Stimulated activated CD4-positive, alpha-beta T cell treated with anti-CD3 and anti-CD28 coated beads, Interleukin-12 subunit alpha, Interleukin-12 subunit beta, amount 100 ng/mL, for 48 hours (primary cell): Measurements from ENCODE around the gene LXN.
"Not testable (repeated sequence)": the region's sequence is repeated elsewhere in the genome, so short reads cannot be mapped to it uniquely, and the experiment has no call there.

Source experiments
- DNase-seq, 3 donors: peaks; one replicate each; pipeline ENCODE4 v3.0.0-alpha.2; 2020; ENCODE audit warnings: low read depth in 2 of 3, low spot score in 1 of 3

LXN gene, protein sequence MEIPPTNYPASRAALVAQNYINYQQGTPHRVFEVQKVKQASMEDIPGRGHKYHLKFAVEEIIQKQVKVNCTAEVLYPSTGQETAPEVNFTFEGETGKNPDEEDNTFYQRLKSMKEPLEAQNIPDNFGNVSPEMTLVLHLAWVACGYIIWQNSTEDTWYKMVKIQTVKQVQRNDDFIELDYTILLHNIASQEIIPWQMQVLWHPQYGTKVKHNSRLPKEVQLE

DNA sequence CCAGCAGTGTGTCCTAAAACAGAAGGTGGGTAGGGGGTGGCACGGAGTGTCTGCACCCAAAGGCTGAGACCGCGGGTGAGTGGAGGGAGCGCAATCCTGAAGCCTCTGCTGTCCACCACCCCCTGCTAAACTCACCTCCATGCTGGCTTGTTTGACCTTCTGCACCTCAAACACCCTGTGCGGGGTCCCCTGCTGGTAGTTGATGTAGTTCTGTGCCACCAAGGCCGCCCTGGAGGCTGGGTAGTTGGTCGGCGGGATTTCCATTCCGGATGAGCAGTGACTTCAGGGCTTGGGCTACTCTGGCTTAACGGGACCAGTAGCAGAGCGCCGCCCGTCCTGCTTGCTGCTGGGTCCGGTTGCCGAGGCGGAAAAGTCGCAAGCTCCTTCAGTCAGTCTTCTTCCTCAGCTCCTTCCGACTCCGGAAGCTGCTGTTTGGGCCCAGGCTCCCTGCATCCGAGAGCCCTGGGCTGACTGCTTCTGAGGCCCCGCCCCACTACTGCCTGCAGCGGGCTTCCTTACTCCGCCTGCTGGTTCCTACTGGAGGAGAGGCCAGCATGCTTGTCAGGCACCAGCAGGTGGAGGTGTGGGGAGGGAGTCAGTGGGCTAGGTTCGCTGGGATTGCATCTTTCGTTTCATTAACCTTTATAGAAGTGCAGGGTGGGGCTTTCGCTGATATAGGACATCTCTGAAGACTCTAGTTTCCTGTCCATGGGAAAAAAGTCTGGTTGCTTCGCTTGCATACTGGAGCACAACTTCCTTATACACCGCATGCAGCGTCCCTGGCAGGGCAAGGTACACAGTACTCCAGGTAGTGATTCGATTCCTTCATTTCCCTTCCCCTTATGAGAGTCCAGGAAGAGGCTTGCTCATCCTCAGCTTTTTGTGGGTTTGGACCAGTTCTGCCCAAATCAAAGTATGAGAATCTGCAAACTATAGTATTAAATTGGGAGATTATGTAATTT, at the start of gene LXN:
LXN (minus strand) TSS at position 434 of the 962 bp plus-strand sequence; CDS start at position 264, 170 bp downstream.
- peak; percentile 60 to 78 (median 67) for DNase-seq

DNA sequence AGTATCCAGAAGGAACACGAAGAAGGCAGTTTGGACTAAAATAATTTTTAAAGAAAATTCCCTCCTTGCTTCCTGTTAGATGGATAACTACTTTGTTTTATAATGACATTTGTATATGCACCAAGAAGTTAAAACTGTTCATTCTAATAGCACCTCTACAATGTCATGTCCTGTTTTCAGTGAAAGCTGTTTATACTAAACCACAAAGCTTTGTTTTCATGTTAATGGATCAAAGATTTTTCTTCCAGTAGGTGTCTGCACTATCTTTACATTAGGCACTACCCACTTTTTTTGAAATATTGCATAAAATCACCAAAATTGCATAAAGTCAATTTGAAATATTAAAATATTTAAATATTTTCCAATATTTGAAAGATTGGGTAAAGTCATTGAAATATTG, 49.7 kb upstream of the LXN start:
- DNase-seq: no peak

DNA sequence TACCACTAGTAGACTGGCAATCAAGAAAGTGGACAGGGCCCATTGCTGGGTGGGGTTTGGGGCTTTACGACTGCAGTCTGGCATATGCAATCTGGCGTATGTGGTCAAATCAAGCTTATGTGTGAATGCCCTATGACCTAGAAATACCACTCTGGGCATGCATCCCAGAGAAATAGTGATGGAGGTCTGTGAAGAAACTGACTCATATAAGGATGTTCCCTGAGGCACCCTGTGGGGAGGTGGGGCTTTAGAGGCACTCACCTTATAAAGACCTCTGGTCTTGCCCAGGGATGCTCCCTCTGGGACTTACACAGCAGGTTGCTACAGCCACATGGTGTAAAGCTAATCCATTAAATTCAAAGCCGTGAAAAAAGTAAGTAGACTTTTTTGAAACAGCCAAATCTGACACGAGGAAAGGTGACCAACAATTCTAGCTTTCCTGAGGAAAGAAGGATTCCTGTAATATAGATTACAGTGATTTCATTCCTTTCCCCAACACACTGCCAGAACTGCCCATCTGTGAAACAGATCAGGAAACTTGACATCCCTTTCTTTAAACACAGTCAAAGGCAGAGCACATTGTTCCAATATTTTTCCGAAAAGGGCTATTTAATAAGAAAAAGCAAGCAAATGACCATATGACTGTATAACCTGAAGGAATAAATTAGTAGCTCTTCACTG, 46.2 kb upstream of the LXN start:
- DNase-seq: no peak

DNA sequence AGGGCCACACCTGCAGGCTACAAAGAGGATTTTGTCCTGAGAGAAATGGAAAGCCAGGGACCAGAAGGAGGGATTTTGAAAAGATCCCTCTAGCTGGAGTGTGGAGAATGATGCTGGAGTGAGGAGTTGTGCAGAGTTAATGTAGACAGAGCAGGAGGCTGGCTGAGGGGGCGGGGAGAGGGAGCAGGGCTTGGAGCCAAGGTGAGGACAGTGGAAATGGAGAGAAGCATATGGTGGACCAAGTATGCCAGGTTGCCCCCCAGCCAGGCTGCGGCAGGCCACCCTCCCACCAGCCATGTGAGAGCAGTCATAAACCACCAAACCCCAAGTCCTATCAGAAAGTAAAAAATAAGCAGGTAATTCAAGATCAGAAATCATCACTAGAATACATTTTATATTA, 45.1 kb upstream of the LXN start:
- no peak for DNase-seq

DNA sequence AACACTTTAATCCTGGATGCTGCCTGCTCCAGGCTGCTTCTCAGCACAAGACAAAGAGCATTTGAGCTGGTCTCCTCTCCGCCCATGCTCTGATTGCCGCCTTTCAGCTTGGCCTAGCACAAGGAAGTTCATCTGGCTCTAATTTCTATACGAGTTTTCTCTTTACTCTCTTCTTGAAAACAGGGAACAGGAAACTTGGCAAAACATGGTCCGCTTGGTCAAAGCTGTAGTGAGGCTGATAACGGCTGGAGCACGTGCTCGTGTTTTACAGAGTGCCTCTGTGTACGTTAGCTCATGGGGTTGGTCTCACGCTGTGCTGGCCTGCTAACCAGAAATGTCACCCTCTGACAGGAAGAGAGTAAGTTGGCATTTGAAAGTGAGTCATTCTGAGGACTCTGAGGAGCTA, 40.6 kb upstream of the LXN start:
- DNase-seq: no peak

DNA sequence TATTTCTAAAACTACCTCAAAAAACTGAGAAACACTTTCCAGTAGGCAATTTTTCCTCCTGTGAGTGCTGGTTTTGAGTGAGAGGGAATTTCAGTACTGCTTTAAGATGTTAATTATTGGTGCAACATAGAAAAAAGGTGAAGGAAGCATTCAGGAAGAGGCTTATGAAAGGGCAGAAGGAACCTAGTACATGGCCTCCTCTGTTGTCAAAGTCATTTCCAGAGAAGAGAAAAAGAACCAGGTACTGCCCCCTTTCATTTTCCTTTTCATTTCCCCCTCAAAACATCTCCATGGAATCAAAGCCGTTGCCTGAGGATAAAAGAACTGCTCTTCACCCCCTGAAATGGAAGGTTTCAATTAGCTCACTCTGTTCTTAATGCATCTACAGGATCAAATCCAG, 40.0 kb upstream of the LXN start:
- DNase-seq: no peak

DNA sequence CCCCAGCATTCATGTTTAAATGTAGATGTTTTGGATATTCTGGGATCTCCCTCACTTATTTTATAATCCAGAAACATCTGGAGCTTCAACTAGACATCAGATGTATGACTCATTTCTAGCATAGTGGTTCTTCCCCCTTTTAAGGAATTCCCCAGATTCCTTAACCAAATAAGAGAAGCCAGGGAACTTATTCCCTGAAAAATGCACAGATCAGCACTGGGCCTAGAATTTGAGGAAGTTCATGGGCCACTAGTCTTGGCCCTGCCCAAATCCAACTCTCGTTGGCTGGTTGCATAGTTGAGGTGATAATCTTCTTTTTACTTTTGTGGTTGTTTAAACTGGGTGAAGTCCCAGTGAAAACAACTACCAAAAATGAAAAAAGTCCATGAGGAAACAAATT, 39.4 kb upstream of the LXN start:
- no peak for DNase-seq

DNA sequence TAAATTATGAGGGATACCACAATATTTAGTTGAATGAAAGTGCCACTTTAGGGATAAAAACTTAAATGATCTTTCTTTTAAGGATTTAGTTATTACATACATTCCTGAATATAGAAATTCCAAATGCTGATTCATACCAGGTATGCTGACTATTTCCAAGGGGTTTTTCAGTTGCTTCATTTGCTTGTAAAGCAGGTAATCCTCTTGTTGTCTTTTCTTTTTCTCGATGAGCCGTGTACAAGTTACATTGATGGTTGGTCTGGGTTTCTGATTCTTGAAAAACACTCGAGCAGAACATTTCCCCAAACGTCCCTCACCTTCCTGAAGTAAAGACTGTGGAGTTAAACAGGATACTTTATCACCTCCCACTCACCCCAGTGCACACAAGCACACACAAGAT, 38.2 kb upstream of the LXN start:
- DNase-seq: no peak

DNA sequence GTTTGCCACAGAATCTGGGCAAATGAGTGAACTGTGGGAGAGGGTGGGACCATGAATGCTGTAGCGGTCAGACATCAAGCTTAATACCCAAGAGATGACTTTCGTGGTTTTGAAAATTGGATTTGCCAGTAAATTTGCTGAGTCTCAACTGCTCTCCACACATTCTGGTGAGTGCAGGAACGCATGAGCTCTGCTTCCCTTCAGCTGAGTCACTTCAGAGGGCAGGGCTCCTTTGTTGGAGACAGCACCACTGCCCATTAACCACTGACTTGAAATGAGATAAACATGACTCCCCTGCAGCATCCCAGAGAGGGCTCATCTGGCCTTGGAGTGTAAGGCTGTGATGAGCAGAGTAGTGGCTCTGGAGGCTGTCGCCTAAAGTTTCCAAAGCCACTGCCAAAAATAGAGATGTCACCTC, 37.2 kb upstream of the LXN start:
- DNase-seq: no peak

DNA sequence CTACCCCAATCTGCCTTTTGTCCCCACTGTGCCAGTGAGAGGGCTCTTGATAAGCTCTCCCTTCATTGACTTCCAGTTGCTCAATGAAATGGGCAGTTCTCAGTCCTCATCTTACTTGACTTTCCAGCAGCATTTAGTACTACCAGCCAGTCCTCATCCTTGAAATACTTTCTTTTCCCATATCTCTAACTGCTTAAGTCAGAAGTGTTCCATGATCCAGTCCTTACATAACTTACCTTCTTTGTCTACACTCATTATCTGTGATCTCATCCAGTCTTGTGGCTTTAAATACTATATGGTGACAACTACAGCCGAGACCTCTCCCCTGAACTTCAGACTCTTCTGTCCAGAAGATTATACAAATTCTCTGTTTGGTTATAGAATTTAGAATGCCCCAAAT, 31.1 kb upstream of the LXN start:
- DNase-seq: no peak

DNA sequence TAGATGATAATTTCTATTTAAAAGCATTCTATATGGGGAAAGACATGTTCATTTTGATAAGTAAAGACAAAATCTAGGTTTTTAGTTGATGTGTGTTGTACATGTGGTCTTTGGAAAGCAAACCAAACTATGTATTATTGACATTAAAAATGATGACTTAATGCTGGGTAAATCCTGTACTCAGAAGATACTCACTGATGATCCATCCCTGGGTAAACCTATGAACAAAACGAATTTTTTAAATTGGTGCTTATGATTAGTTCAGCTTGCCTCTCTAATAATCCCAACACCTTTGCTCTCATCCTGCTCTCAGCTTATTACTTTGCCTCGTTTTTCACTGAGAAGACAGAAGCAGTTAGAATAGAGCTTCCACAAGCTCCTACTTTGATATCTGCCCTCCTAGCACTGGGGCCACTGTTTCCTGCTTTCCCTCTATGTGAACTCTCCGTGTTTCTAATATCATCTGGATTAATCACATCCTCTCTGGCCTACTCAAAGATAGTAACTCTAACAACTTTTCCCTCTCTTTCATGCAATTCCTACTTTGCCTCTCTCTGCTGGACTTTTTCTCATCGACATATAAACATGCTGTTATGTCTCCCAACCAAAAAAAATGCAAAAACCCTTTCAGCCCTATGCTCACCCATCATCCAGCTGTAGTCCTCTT, 30.5 kb upstream of the LXN start:
- DNase-seq: no peak

DNA sequence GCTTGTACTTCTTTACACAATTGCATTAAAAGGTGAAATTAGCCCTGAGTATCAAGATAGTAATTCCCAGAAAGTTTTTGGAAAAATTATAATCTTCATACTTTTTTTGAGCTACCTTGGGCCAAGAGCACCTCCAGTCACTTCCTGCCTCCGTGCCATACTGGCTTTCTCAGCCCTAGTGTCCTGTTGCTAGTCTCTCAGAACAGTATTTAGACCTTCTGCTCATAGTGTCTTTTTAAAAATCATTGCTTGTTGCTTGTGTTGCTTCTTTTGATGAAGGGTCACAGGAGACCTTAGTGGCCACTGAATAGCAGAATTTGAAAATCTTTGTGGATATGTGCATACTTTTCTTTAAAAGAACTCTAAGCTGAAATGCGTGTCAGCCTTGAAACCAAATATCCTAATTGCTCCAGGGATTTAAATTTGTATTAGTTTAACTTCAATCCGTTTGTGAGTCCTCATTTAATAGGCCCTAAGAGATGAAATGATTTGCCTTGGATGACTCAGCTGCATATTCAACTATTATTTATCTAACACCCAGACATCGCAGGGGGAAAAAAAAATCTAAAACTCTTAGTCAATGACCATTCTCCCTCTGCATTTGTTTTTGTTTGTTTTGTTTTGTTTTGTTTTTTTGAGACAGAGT, 29.1 kb upstream of the LXN start:
- DNase-seq: no peak

DNA sequence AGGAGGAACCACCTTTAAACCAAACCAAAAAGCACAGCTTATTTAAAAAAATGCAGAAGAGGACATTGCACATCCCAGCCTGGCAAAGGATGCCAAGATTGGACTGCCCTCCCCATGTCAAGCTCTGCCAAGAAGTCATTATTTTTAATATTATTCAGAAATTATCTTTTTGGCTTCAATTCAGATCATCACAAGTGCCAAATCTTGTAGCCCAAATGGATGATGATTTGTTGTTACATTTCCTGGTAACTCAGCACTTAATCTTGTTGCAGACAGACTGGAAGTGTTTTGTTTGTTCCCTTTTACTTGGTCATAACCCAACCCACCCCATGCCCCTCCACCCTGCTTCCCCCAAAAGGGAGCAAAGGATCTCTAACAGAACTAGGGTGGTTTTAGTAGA, 28.1 kb upstream of the LXN start:
- DNase-seq: no peak

DNA sequence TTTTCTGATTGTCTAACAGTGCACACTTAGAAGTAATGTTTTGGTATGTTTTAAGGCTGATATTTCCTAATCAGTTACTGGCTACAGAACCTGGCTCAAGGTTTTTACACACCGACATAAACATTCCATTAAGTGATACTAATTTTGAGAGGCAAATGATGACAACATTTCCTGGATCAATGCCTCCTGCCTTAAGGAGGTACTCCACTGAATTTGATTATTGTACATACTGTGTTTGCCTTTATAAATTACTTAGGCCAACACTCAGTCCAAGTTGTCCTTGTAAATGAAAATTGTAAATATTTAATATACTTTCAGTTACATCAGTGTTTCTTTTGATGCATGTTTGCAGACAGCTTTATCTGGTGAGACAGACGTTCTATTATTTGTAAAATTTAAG, 24.2 kb upstream of the LXN start:
- no peak for DNase-seq

DNA sequence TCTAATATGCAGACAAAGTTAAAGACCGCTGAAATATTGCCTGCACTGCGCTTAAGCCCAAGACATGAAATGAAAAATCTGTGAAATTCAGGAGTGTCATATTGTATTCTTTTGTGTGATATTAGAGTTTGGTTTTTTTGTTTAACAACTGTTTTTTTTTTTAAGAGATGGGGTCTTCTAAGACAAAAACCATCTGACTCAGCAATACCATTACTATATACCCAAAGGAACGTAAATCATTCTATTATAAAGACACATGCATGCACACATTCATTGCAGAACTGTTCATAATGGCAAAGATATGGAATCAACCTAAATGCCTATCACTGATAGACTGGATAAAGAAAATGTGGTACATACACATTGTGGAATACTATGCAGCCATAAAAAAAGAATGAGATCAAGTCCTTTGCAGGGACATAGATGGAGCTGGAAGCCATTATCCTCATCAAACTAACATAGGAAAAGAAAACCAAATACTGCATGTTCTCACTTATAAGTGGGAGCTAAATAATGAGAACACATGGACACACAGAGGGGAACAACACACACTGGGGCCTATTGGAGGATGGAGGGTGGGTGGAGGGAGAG, 21.5 kb upstream of the LXN start:
- not testable (repeated sequence) for DNase-seq

DNA sequence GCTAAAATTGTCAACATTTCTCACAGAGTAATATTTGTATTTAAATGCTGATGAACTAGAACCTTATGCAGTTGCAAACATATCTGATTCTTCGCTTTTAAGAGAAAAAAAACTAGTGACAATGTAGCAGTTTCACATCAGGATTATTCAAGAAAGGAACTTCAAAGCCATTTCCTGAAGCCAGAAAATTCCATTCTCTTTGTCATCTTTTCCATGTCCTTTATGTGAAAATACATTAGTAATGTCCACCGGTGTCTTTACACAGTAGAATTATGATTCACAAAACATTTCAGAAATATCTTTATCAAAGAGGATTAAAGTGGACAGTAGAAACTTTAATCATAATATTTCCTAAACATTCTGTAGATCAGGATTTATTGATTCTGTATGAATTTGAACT, 12.7 kb upstream of the LXN start:
- no peak for DNase-seq

DNA sequence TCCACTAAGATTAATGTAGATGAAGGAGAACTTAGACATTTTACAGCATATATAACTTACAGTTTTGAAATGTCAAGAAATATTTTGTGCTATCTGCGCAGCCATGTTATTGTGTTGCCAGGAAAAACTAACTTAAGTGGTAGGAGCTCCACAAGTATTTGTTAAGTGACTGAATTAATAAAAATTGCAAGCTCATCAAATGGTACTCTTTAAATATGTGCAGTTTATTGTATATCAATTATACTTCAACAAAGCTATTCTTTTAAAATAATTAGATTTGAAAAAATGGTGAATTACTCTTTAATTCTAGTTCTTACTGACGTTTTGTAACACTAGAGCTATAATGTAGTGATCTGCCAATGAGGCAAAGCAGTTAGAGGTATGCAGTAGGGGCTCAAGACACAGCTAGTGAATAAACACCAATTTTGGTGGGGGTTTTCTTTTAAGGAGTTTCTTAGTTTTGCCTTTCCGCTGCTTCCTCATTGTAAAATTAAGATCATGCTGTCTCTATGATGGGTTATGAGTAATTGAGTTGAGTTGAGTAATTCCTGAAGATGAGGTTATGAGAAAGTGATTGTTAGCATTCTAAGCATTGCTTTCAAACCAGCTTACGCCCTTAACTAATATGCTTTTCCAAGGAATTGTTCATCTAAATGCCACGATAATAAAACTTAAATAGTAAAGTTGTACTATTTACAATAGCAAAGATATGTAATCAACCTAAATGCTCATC, 10.9 kb upstream of the LXN start:
- DNase-seq: no peak

DNA sequence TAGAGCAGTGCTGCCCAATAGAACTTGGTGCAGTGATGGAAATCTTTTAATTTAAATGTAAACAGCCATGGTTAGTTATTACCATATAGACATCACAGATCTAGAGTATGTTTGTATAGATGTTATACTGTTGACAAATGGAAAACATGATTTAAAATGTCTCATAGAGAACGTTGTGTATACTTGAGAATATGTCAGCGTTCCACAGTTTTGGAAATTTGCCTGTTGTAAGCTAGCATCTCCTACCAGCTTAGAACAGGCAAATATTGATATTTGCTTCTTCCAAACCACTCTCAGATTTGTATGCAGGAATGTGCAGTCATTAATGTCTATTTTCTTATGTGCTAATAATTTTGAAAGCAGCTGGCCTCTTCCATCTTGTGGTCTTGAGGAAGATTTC, 8.4 kb upstream of the LXN start:
- no peak for DNase-seq

DNA sequence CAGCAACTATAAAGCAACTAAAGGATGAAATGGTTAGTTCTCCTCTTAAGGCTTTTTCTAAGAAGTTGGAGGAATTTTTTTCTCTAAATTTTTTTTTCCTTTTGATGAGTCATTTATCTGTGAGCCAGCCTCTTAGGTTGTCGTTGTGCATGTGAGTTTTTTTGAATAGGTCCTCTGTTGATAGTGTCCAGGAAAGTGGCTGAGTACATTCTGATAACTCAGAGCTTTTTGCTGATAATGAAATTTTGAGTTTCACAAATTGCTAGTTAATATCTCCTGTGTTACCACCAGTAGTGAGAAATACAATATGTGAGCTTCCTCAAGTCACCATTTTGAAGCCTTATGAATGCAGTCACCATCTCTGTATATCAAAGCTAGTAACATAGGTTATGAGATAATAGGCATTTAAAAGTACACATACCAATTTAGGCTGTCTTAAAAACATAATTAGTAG, 7.1 kb upstream of the LXN start:
- DNase-seq: no peak

DNA sequence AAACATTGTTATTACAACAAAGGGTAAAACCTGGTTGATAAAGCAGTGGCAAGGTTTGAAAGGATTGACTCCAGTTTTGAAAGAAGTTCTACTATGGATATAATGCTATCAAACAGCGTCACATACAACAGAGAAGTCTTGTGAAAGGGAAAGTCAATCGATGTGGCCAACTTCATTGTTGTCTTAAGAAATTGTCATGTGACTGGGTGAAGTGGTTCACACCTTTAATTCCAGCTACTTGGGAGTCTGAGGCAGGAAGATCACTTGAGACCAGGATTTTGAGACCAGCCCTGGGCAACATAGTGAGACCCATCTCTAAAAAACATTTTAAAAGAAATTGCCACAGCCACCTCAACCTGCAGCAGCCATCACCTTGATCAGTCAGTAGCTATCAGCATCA, 6.2 kb upstream of the LXN start:
- no peak for DNase-seq
